Myocyte (in vitro differentiated cells): ENCODE results near the gene INTS12. TPM values are rescaled to one million over a fixed set of nuclear protein-coding genes. Genes with fewer than 3 reads are reported as not detected.

Source experiments
- DNase-seq: peaks from one replicate; pipeline ENCODE4 v3.0.0-alpha.2; 2012; ENCODE audit warnings: low read depth
- total RNA-seq: library from RNA; depleted of rRNA; stranded (reverse); fragments of >200 nt; gene quantifications from 2 replicates; pipeline ENCODE4 v1.2.3, GENCODE V29; 2014

Gene INTS12
- total RNA-seq, 1 donor from 2014 or later = 28.8 TPM

DNA sequence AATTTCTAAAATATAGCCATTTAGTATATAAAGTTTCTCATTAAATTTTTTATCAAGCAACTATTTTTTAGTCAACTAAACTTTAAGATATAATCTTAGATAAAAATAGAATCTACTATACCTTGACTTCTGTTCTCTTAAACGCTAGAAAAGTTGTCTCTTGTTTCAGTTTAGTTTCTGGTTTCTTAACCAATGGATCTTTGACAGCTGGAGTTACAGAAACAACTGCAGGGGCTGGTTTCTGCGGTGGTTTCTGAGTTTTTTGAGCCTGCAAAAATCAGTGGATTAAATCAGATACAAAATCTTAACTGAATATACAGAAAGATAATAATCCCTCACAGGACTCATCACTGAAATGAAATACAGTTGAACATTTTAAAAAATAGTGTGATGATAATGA, 21.9 kb downstream of the INTS12 start:
- DNase-seq = peak; percentile 38

- DNase-seq = no peak
Measured at GRCh38 chr4:105683038-105683437, 25.5 kb downstream of the INTS12 start.

DNA sequence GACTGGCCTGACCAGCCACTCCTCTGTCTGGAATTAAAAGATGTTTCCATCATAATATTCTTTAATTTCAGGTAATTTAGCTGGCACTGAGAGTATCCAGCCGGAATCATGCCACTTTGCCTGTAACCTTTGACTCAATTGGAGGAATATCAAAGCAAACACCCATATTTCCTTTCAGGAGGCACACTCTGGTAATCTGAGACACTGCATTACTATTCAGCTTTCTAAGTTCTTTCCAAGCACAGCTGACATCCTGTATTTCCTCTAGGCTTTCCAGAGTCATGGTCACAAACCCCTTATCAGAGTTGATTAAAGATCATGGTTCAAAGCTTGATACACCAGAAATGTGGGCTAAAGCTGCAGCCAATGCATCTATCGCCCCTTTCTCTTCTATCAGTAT, 29.3 kb downstream of the INTS12 start:
- DNase-seq = peak; percentile 49

DNA sequence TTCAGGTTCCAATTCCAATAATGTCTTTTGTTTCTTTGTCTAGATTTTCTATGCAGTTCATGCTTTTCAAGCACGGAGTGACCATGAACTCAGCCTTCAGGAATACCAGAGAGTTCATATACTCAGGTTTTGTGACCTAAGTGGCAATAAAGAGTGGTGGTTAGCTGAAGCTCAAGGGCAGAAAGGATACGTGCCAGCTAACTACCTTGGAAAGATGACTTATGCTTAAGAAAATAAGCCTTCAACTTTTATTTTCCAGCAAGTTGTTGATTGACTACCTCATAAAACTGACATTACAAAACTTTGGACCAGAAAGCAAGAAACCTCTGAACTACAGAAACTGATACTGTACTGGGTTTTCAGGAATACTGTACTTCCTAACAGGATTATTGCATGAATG, 30.8 kb downstream of the INTS12 start:
- DNase-seq = no peak

- no peak for DNase-seq
Measured at GRCh38 chr4:105674011-105674410, 34.5 kb downstream of the INTS12 start.

DNA sequence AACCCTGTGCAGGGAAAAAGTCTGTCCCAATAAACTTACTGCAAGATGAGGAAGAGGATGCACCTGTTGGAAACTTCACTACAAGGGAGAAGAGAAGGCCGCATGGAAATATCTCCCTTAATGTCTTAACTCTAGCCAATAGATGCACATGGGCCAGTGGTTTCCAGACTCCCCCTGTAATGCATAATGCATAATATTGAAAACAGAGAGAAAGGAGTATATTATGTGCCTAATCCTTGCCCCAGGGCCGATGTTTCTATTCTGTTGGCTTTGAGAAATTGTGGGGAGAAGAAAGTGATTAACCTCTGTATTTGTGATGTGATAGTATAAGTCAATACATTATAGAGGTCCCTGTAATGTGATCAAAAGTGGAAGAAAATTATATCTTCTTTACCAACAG, 37.2 kb downstream of the INTS12 start:
- no peak for DNase-seq

GRCh38 chr4:105670684-105671083, 37.8 kb downstream of the INTS12 start:
- no peak for DNase-seq

DNA sequence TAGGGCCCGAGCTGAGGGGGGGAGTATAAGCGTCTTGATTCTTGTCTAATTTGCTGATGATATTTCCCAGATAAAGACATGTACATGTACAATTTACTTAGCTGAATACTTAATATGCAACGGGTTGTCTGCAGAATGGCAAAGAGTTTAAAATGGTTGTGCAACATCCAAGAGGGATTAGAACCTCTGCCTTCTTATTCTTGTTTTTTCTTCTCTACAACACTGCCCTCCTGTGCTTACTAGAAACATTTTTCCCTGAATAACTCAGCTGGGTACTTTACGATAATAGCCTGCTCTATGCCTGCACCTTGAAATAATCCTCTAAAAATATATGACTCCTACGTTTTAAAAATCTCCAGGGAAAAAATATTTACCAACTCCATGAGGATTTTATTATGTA, 41.8 kb downstream of the INTS12 start:
- peak; percentile 58 for DNase-seq

DNA sequence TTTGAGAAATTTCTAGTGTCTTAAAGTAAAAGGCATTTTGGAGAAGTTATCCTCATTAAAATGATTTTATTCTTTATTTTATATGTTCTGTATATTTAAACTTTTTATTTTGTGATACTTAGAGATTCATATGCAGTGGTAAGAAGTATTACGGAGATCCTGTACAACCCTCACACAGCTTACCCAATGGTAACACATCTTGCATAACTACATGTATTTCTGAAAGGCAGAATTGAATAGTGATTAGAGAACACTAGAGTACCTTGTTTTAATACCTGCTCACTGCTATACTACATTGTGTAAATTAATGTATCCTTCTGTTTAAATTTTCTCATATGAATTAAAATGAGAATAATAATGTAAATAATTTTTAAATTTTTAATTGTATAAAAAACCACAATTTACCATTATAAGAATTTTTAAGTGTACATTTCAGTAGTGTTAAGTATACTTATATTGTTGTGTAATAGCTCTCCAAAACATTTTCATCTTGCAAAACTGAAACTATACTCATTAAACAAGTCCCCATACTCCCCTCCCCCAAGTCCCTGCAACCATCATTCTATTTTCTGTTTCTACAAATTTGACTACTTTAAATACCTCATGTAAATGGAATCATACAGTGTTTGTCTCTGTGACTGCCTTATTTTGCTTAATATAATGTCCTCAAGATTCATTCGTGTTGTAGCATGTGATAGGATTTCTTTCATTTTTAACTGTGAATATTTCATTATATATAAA, 45.4 kb downstream of the INTS12 start:
- no peak for DNase-seq

DNA sequence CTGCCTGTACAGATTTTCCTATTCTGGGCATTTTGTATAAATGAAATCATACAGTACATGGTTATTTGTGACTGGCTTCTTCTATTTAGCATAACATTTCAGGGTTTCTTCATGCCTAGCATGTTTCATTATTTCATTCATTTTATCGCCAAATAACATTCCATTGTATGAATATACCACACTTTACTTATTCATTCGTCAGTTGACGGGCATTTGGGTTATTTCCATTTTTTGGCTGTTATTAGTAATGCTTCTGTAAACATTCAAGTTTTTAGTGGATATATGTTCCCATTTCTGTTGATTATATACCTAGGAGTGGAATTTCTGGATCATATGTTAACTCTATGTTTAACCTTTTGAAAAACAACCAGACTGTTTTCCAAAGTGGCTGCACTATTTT, 47.5 kb downstream of the INTS12 start:
- DNase-seq = no peak

DNA sequence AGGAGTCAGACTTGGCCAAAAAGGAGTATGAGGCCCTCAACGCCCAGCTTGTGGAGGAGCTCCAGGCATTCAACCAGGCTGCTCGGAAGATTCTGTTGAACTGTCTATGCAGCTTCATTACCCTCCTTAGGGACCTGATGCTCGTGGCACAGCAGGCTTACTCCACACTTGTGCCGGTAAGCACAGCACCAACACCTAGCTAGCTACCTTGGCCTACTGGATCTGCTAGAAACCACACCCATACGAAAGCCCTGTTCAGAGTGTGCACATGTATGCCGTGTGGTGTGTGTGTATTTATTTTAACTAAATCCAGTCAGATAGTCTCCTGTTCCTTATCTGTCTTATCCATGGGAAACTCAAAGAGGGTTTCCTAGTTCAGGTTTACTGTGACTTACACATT, 49.3 kb downstream of the INTS12 start:
- no peak for DNase-seq

- DNase-seq = no peak
Measured at GRCh38 chr4:105657117-105657765, 51.2 kb downstream of the INTS12 start.

DNA sequence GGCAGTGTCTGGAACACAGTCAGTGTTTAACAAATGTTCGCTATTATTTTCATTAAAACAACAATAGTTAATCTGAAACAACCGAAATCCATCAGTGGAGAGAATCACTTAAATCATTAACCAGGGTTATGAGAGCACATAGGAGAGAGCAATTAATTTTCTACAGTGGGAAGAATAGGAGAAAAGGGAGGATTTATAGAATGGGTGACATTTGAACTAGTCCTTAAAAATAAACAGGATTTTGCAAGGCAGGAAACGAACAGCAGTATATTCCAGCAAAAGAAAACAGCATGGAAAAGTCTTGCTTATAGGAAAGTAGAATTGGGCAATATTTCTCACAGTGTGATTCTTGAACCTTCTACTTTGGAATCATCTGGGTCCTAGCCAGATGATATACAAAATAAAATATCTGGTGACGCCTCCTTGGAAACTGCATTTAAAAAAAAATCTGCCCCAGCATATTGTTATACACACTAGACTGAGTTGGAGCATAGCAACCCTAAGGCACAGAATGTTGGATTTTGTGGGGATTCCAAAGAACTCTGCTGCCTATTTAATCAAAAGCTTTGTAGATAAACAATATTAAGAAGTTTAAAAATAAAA, 56.1 kb downstream of the INTS12 start:
- DNase-seq = no peak

DNA sequence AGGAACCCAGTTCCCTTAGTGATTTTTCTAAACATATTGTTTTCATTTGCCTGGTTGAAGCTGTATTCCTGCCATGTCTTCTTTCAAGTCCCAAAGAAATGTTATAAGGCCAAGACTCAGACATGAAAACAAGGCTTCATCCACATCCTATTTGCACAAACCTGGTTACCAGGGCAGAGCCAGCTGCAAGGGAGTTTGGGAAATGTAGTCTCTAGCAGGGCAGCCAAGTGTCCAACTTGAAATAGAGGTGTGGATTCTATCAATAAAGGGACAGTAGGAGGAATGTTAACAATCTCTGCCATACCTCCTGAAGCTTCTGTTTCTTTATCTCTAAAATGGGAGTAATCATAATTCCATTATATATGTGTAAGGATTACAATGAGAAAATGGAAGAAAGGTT, 56.6 kb downstream of the INTS12 start:
- no peak for DNase-seq

- no peak for DNase-seq
Measured at GRCh38 chr4:105650190-105650589, 58.3 kb downstream of the INTS12 start.

DNA sequence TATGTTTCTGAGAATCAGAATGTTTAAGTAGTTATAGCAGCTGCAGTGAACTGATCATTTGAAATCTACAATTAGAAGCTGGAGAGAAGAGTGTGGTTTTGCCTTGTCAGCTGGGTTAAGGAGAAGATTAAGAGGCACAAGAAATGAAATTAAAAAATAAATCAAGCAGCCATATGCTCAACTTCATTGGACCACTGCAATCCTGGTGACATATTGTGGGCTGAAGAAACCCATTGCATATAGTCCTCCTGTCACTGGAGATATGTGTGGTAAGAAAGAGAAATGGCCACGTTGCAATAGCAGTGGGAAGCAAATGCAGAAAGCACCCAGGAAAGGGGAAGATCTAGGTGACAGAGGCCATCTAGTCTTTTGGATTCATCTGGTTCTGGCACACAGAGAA, 63.0 kb downstream of the INTS12 start:
- DNase-seq = no peak

DNA sequence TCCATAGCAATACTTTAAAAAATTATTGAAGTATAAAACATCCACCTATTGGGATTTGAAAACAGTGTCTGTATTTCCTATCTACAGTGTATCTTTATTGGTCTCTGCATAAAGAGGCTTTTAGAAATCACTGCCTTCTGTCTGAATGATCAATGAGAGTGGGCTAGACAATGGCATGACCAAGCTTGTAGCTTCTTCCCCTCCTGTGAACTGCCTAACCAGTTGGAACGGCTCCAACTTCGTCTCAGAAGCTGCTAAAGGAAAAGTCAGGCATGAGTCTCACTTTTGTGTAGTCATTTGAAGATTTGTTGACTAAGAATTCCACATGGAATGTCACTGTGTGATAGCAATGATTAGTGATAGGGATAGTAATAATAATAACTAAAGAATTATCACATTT, 64.2 kb downstream of the INTS12 start:
- DNase-seq = no peak

- no peak for DNase-seq
Measured at GRCh38 chr4:105641845-105642244, 66.6 kb downstream of the INTS12 start.

DNA sequence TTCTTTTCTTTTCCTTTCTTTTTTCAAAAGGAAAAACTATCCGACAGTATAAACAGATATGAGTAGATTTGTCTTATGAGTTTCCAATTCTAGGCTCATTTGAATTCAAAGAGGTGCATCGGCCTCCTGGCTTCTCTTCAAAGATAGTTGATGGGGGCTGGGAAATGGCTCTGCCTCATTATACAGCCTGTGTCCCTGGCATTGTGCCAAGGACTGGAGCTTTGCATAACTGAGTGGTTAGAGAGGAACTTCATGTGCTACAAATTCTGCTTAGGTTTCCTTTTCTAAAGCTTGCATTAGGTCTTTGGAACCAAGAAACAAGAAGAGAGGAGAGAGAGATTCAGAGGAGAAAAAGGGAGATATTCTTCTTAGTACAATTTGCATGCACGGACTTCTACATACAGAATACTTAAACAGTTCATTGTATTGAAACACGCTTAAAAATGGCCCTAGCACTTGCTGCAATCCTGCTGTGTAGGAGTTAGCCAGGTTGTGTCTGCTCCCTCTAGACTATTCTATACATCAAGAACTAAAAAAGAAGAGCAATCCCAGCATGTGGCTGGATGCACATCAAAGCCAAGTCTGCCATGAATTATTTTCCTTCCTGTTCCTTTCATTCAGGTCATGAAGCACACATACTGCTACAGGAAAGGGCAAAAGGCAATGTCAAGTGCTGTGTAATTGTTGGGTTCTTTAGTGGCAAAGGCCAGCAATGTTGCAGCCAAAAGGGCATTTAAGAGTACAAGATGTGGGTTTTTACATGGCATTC, 70.9 kb downstream of the INTS12 start:
- DNase-seq = peak; percentile 44

DNA sequence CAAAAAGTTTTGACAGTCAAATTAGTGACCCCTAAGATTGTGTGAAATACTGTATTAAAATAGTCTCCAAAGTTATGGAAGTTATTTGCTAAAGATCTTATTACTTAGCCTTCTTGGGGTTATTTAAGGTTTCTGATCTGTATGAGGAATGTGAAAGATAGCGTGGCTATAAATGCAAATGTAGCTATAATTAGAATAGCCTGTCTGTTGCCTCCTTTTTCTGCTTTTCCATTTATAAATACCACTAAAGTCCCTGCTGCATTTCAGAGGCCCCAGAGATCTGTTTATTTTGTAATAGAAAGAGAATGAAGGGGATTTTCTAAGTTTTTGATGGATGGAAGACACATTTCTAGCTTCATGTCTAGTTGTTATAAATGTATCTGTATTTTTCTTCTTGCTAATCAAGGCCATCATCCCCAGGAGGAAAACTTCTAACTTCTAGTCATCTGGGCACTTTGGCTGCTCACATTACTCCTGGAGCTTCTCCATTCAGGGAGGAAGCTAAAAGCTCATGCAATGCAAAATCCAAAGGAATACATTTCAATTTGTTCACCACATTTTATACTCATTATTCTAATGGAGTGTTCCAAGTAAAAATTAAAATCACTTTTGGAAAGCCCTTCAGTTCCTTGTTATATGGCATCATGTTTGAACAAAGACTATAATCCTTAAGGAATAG, 73.9 kb downstream of the INTS12 start:
- peak; percentile 22 for DNase-seq

DNA sequence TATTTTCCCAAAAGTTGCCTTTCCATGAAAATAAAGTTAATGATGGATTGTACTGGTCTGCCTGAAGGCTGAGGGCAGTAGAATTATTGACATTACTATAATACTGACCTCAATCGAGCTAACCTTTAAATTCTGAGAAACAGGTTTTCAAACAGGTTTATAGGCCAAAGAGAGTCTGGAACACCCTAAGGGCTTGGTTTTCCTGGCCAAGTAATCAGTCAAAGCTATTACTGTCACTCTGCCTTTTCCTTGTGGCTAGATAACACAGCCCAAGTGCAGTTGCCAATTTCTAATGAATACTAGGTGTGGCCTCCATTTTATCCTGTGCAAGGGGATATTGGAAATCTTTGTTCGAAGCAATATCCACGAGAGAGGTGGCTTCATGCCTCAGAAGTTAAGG, 75.2 kb downstream of the INTS12 start:
- peak; percentile 25 for DNase-seq
